ENCODE measurements around the gene CCR4. TPM values are rescaled to one million over a fixed set of nuclear protein-coding genes. Genes with fewer than 3 reads are reported as not detected.
"Not testable (repeated sequence)": the region's sequence is repeated elsewhere in the genome, so short reads cannot be mapped to it uniquely, and the experiment has no call there.

The CCR4 gene
- total RNA-seq (2012; rRNA removed), result not detected in 2 replicates
- polyA plus RNA-seq (2012; rRNA removed), result not detected in 2 replicates
- not detected in 2 replicates for polyA plus RNA-seq (2012; cell fraction: cytosol; rRNA removed)
- not detected in 2 replicates for polyA plus RNA-seq (2012; cell fraction: nucleus; rRNA removed; ENCODE audit: low replicate concordance)
- not detected for Bru-seq, nascent RNA
- BruChase-seq, experiment 1, labeled RNA remaining after a 6-hour chase, result not detected
- not detected for BruChase-seq, experiment 2, labeled RNA remaining after a 2-hour chase
- long read RNA-seq, result 0 reads

DNA sequence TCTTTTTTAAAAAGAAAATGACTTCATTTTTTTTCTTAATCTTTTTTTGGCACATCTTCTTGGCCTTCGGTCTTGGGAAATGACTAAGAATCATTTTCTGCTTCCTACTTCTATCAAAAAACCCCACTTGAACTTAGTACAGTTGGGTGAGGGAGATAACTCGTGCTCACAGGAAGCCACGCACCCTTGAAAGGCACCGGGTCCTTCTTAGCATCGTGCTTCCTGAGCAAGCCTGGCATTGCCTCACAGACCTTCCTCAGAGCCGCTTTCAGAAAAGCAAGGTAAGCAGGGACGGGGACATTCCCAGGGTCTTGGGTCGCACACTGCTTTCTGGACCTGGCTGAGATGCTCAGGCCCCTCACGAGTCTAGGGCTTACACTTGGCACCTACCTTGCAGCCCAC, at the start of gene CCR4:
Gene CCR4, plus strand, starts transcription at position 235 of the 402 bp plus-strand sequence. CDS start 1,779 bp downstream, outside the sequence.
- dilution Hi-C loops (cut with HindIII; ENCODE audit: low sequenced_read_pairs, unreplicated experiment), result no loop called here
- Histone ChIP-seq H2AK5ac (ENCODE audit: low read depth, low read length) (no peak within 1 kb of the TSS), H2AK9ac (replicated peaks; ENCODE audit: low read depth, low read length, poor library complexity) (no peak within 1 kb of the TSS), H4K91ac (ENCODE audit: insufficient read depth, low read depth, low read length) (no peak within 1 kb of the TSS), H3K23ac (ENCODE audit: low read depth, low read length) (no peak within 1 kb of the TSS), H3K27ac (ENCODE audit: insufficient read depth, low read length) (no peak within 1 kb of the TSS), H3K9me1 (ENCODE audit: insufficient read depth, low read length) (peaks cover 5% of the 10 kb centered on the region), H4K5ac (ENCODE audit: low read depth, low read length) (no peak within 1 kb of the TSS), H3K4me1 (ENCODE audit: control insufficient read depth, insufficient read depth, low read length) (no peaks in the 10 kb centered on the region), H4K20me1 (ENCODE audit: insufficient read depth, low read length) (no peaks in the 10 kb centered on the region), H2BK5ac (ENCODE audit: low read depth, low read length, poor library complexity, severe bottlenecking) (no peak within 1 kb of the TSS), H3K4ac (ENCODE audit: low read depth, low read length) (no peak within 1 kb of the TSS), H4K8ac (ENCODE audit: low read depth in 2 of 2, low read length in 2 of 2) (no peak within 1 kb of the TSS), H3K9ac (ENCODE audit: low read depth, low read length) (no peak within 1 kb of the TSS), H3K4me2 (ENCODE audit: low read depth, low read length) (no peak within 1 kb of the TSS), H3K14ac (replicated peaks; ENCODE audit: low read depth, low read length) (no peak within 1 kb of the TSS), H3K36me3 (ENCODE audit: control insufficient read depth, insufficient read depth, low read length) (no peaks in the 10 kb centered on the region), H3K79me1 (ENCODE audit: low read depth in 1 of 2, low read length in 2 of 2) (0 out of 4 replicates have a peak, but pooled peaks cover 0 to 4% of the 10 kb centered on the region in 2 experiments), H2BK120ac (ENCODE audit: low read depth, low read length) (no peak within 1 kb of the TSS), H2BK15ac (ENCODE audit: low read depth, low read length) (no peak within 1 kb of the TSS), H3K18ac (ENCODE audit: low read depth, low read length) (no peak within 1 kb of the TSS), H3K9me3 (ENCODE audit: control insufficient read depth, insufficient read depth, low read length) (no peaks in the 10 kb centered on the region), H3K27me3 (ENCODE audit: control insufficient read depth, insufficient read depth, low read length) (peaks cover 18% of the 10 kb centered on the region), H2BK20ac (ENCODE audit: low read depth, low read length) (no peak within 1 kb of the TSS), H3K4me3 (ENCODE audit: insufficient read depth, low read depth, low read length) (no peak within 1 kb of the TSS), H3K56ac (ENCODE audit: extremely low read depth, insufficient read depth, low read length) (no peak within 1 kb of the TSS), H2AFZ (replicated peaks; ENCODE audit: low read length, poor library complexity) (no peak within 1 kb of the TSS)
- TF ChIP-seq RAD21 (IDR thresholded peaks at IDR 0.05; ENCODE audit: low read length), result no peak
- TF ChIP-seq, protein P1, sequence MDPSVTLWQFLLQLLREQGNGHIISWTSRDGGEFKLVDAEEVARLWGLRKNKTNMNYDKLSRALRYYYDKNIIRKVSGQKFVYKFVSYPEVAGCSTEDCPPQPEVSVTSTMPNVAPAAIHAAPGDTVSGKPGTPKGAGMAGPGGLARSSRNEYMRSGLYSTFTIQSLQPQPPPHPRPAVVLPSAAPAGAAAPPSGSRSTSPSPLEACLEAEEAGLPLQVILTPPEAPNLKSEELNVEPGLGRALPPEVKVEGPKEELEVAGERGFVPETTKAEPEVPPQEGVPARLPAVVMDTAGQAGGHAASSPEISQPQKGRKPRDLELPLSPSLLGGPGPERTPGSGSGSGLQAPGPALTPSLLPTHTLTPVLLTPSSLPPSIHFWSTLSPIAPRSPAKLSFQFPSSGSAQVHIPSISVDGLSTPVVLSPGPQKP (IDR thresholded peaks at IDR 0.05; ENCODE audit: borderline replicate concordance, low read depth, low read length), result no peak
- WGBS, 2 experiments (ENCODE audit: extremely low coverage in 2 of 2, insufficient read length in 1 of 2), result 79% methylated on average over 5 of the region's 9 CpGs; no CpG with 5 or more reads in 1 of the 2 experiments
- in situ Hi-C loops (cut with MboI; ENCODE audit: low sequenced_read_pairs), result loop anchor here (5.0 to 25.0 kb wide), 3 partner anchors 121 to 836 kb away; partner anchors contain the start of gene PDCD6IP
- CTCF ChIA-PET, result no interaction called here
- DNase-seq, result no peak
- POLR2A ChIA-PET (ENCODE audit: unreplicated experiment), result interaction anchor here (0.6 kb wide), 1 partner anchor 167 kb away, joined by 6 read pairs; no protein-coding TSS in a partner anchor
- intact Hi-C loops (cut with micrococcal nuclease), result no loop called here
- BruUV-seq (replicated peaks), result no TSS peak
- no peak for ATAC-seq (ENCODE audit: low read depth)

DNA sequence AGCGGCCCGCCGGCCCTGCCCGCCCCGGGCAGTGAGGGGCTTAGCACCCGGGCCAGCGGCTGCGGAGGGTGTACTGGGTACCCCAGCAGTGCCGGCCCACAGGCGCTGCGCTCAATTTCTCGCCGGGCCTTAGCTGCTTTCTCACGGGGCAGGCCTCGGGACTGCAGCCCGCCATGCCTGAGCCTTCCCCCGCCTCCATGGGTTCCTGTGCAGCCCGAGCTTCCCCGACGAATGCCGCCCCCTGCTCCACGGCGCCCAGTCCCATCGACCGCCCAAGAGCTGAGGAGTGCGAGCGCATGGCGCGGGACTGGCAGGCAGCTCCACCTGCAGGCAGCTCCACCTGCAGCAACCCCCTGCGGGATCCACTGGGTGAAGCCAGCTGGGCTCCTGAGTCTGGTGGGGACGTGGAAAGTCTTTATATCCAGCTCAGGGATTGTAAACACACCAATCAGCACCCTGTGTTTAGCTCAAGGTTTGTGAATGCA, 48.5 kb upstream of the CCR4 start:
- H4K5ac ChIP-seq (ENCODE audit: low read depth, low read length); in situ Hi-C loops (cut with MboI; ENCODE audit: low sequenced_read_pairs); H2BK120ac ChIP-seq (ENCODE audit: low read depth, low read length); H3K4me3 ChIP-seq (ENCODE audit: insufficient read depth, low read depth, low read length); H3K9me1 ChIP-seq (ENCODE audit: insufficient read depth, low read length); H2BK20ac ChIP-seq (ENCODE audit: low read depth, low read length); H4K91ac ChIP-seq (ENCODE audit: insufficient read depth, low read depth, low read length); H3K4me1 ChIP-seq (ENCODE audit: control insufficient read depth, insufficient read depth, low read length); H2AK9ac ChIP-seq (replicated peaks; ENCODE audit: low read depth, low read length, poor library complexity); H3K79me1 ChIP-seq (ENCODE audit: low read depth in 1 of 2, low read length in 2 of 2); H3K27ac ChIP-seq (ENCODE audit: insufficient read depth, low read length); dilution Hi-C loops (cut with HindIII; ENCODE audit: low sequenced_read_pairs, unreplicated experiment); DNase-seq; H3K4me2 ChIP-seq (ENCODE audit: low read depth, low read length); H2AK5ac ChIP-seq (ENCODE audit: low read depth, low read length); H4K8ac ChIP-seq (ENCODE audit: low read depth in 2 of 2, low read length in 2 of 2); H3K18ac ChIP-seq (ENCODE audit: low read depth, low read length); H3K9me3 ChIP-seq (ENCODE audit: control insufficient read depth, insufficient read depth, low read length); H2AFZ ChIP-seq (replicated peaks; ENCODE audit: low read length, poor library complexity); intact Hi-C loops (cut with micrococcal nuclease); ATAC-seq (ENCODE audit: low read depth); H3K9ac ChIP-seq (ENCODE audit: low read depth, low read length); POLR2A ChIA-PET (ENCODE audit: unreplicated experiment); BruUV-seq (replicated peaks); H3K14ac ChIP-seq (replicated peaks; ENCODE audit: low read depth, low read length); H3K36me3 ChIP-seq (ENCODE audit: control insufficient read depth, insufficient read depth, low read length); CTCF ChIA-PET; H4K20me1 ChIP-seq (ENCODE audit: insufficient read depth, low read length); H2BK15ac ChIP-seq (ENCODE audit: low read depth, low read length); H2BK5ac ChIP-seq (ENCODE audit: low read depth, low read length, poor library complexity, severe bottlenecking); H3K56ac ChIP-seq (ENCODE audit: extremely low read depth, insufficient read depth, low read length); H3K23ac ChIP-seq (ENCODE audit: low read depth, low read length); H3K4ac ChIP-seq (ENCODE audit: low read depth, low read length): not testable (repeated sequence)
- WGBS, 2 experiments (ENCODE audit: extremely low coverage in 2 of 2, insufficient read length in 1 of 2), result 20% methylated on average over 8 of the region's 31 CpGs; no CpG with 5 or more reads in 1 of the 2 experiments
- H3K27me3 ChIP-seq (ENCODE audit: control insufficient read depth, insufficient read depth, low read length), result peaks cover 11% of the 10 kb centered on the region
